MM.1S (cell line): Measurements from ENCODE around the gene NSUN5.

Source experiments
- CTCF ChIP-seq: fragments of 300-600 bp; sonication (generic); IDR thresholded peaks from 2 replicates; pipeline ENCODE4 v1.5.1; 2016; ENCODE audit warnings: antibody characterized with exemption, low read length, mixed read lengths
- EZH2 ChIP-seq: fragments of 300-600 bp; sonication (generic); optimal IDR thresholded peaks from 2 replicates; pipeline ENCODE3; 2017; ENCODE audit warnings: low read depth, mild to moderate bottlenecking, antibody characterized with exemption, low read length, mixed read lengths
- EZH2phosphoT487 ChIP-seq: fragments of 300-600 bp; sonication (generic); IDR thresholded peaks from 2 replicates; pipeline ENCODE4 v1.6.1; 2018; ENCODE audit warnings: antibody characterized with exemption, low read length

GRCh38 chr7:73313521-73313906 is 4.9 kb upstream of the NSUN5 start:
- TF ChIP-seq CTCF: no peak
- TF ChIP-seq EZH2: no peak
- no peak for TF ChIP-seq EZH2phosphoT487
